HEK293T (cell line): ENCODE measurements around the gene DSG1.
A peak's percentile ranks its signal among the peaks of the same experiment; 100 is the strongest.
"Not testable (repeated sequence)": the region's sequence is repeated elsewhere in the genome, so short reads cannot be mapped to it uniquely, and the experiment has no call there.

Source experiments
- CTCF ChIA-PET: fragments of 350-600 bp; formaldehyde crosslinking; extraction: SDS; loops from one replicate; lab custom pipeline; 2021; ENCODE audit warnings: antibody characterized with exemption, inconsistent platforms; lab: Yijun Ruan, JAX
- POLR2A ChIA-PET: fragments of 350-600 bp; formaldehyde crosslinking; extraction: SDS; loops from one replicate; lab custom pipeline; 2020; ENCODE audit warnings: antibody characterized with exemption, inconsistent platforms; lab: Yijun Ruan, JAX
- DNase-seq: peaks from one replicate; pipeline ENCODE4 v3.0.0; 2012; ENCODE audit warnings: mixed read lengths; ENCODE audit errors: extremely low spot score
- ARNT ChIP-seq: fragments of 450-650 bp; IDR thresholded peaks from 2 replicates; pipeline ENCODE4 v1.6.1; 2017; ENCODE audit warnings: mild to moderate bottlenecking
- BHLHE40 ChIP-seq: fragments of 450-650 bp; IDR thresholded peaks from 2 replicates; pipeline ENCODE4 v1.6.1; 2016; ENCODE audit warnings: mild to moderate bottlenecking, moderate library complexity, borderline replicate concordance
- CTBP1 ChIP-seq: fragments of 450-650 bp; IDR thresholded peaks from 2 replicates; pipeline ENCODE4 v1.6.1; 2016; ENCODE audit warnings: borderline replicate concordance
- ELF4 ChIP-seq: fragments of 450-650 bp; IDR thresholded peaks from 2 replicates; pipeline ENCODE4 v1.6.1; 2017; ENCODE audit warnings: antibody characterized with exemption
- FOXA1 ChIP-seq: fragments of 450-650 bp; IDR thresholded peaks from 2 replicates; pipeline ENCODE4 v1.6.1; 2016; ENCODE audit warnings: mild to moderate bottlenecking
- FOXK2 ChIP-seq: fragments of 450-650 bp; IDR thresholded peaks from 2 replicates; pipeline ENCODE4 v1.6.1; 2016; ENCODE audit warnings: mild to moderate bottlenecking
- FOXM1 ChIP-seq: fragments of 450-650 bp; IDR thresholded peaks from 2 replicates; pipeline ENCODE4 v1.6.1; 2017; ENCODE audit warnings: mild to moderate bottlenecking, borderline replicate concordance
- HDGF ChIP-seq: fragments of 450-650 bp; IDR thresholded peaks from 2 replicates; pipeline ENCODE4 v1.6.1; 2017; ENCODE audit warnings: antibody characterized with exemption, borderline replicate concordance
- L3MBTL2 ChIP-seq: fragments of 450-650 bp; conservative IDR thresholded peaks from 2 replicates; pipeline ENCODE4 v1.6.1; 2016; ENCODE audit warnings: mild to moderate bottlenecking
- LEF1 ChIP-seq: fragments of 450-650 bp; IDR thresholded peaks from 2 replicates; pipeline ENCODE4 v1.6.1; 2017; ENCODE audit warnings: mild to moderate bottlenecking, borderline replicate concordance
- NFRKB ChIP-seq: fragments of 450-650 bp; IDR thresholded peaks from 2 replicates; pipeline ENCODE4 v1.6.1; 2016; ENCODE audit warnings: mild to moderate bottlenecking, moderate library complexity
- SP1 ChIP-seq: fragments of 450-650 bp; IDR thresholded peaks from 2 replicates; pipeline ENCODE4 v1.6.1; 2017
- SUZ12 ChIP-seq: fragments of 450-650 bp; IDR thresholded peaks from 2 replicates; pipeline ENCODE4 v1.6.1; 2016; ENCODE audit warnings: mild to moderate bottlenecking
- TARDBP ChIP-seq: fragments of 450-650 bp; IDR thresholded peaks from 2 replicates; pipeline ENCODE4 v1.6.1; 2016
- ZNF384 ChIP-seq: fragments of 450-650 bp; IDR thresholded peaks from 2 replicates; pipeline ENCODE4 v1.6.1; 2016
- TF ChIP-seq, protein P1 (sequence below): fragments of 450-650 bp; IDR thresholded peaks from 2 replicates; pipeline ENCODE4 v1.6.1; 2016

DSG1 gene

DNA sequence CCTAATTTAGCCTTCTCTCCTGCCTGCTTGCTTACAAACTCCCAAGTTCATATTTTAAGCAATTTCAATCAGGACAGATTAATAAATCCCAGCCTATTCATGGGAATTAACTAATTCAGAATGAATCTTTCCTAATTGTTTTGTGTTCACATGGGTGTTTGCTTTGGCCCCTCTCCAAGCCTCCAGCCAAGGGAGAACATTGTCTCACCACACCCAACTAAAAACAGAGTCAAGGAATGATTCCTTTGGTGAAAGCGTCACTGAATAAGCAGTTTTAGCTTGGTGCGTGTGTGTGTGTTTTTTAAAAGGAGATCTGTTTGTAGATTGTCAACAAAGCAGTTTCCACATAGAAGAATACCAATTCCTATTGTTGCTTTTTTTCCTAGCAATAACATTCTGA is 43.0 kb upstream of the DSG1 start:
- TF ChIP-seq FOXA1 (no peak), LEF1 (no peak), L3MBTL2 (no peak), ARNT (no peak), SP1 (no peak), ZNF384 (no peak), BHLHE40 (no peak)
- TF ChIP-seq, protein P1, sequence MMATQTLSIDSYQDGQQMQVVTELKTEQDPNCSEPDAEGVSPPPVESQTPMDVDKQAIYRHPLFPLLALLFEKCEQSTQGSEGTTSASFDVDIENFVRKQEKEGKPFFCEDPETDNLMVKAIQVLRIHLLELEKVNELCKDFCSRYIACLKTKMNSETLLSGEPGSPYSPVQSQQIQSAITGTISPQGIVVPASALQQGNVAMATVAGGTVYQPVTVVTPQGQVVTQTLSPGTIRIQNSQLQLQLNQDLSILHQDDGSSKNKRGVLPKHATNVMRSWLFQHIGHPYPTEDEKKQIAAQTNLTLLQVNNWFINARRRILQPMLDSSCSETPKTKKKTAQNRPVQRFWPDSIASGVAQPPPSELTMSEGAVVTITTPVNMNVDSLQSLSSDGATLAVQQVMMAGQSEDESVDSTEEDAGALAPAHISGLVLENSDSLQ: no peak
- ChIA-PET CTCF (interaction anchor here (0.6 to 1.3 kb wide), 5 partner anchors 9 to 274 kb away, joined by 3 to 5 read pairs (median 4); no protein-coding TSS in a partner anchor), POLR2A (no interaction called here)
- DNase-seq: peak; percentile 51

DNA sequence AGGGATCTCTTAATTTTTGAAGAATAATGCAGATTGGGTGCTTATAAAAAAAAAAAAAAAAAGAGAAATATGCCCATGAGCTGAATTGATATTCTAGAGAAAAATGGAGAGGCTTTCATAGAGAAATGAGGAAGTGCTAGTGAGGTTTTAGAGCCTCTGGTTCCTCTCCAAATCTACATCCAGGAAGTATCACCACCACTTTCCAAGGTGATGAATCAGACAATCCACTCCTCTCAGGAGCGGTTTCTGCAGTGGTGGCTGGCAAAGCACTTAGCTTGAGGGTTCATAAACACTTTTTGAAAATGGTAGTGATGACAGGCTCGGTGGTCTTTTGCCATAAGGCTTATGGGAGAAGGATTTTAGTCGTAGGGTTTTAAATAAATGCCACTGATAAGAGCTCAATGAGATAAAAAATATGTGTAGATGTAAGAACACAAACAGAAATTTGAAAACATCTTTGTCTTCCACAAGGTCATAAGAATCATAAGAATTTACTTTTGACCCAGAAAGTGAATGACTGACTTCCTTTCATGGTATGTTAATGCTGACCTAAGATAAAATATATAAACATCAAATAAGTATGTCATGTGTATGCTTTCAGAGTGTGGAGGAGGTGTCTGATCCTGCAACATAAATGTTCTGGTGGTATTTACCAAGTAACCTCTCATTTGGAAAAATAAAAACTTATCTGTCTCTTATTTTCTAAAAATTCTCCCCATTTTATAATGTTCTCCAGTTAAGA is 42.1 kb upstream of the DSG1 start:
- ChIA-PET CTCF (interaction anchor here (0.6 to 1.3 kb wide), 5 partner anchors 18 to 275 kb away, joined by 3 to 5 read pairs (median 4); no protein-coding TSS in a partner anchor), POLR2A (no interaction called here)
- DNase-seq: no peak
- no peak for TF ChIP-seq NFRKB
- no peak for TF ChIP-seq FOXM1
- TF ChIP-seq BHLHE40: no peak
- TF ChIP-seq ZNF384: no peak
- TF ChIP-seq TARDBP: no peak
- no peak for TF ChIP-seq L3MBTL2
- TF ChIP-seq SUZ12: no peak
- no peak for TF ChIP-seq LEF1
- no peak for TF ChIP-seq FOXA1

DNA sequence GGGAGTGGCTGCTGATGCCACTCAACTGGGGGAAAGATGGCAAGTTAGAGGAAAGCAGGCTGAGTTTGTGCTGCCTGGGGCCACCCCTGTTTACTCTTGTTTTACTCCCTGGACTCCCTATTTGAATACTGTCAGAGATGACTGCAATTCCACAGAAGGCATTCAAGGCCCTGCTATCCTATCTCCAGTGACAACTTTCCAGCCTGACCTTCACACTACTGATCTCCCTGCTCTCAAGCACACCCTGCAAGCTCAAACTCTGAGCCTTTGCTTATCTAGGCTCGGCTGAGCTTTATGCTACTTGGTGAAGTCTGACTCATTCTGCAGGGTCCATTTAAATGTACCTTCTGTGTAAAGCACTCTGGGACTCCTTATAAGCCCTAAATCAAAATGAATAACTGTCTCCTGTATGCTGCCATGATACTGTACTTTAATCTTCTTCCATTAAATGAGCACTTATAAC is 39.3 kb upstream of the DSG1 start:
- DNase-seq: no peak
- ChIA-PET POLR2A (interaction anchor here (1.0 to 1.2 kb wide), 3 partner anchors 9 to 238 kb away, joined by 4 read pairs; partner anchors contain the start of gene DSC3), CTCF (interaction anchor here (0.8 to 2.4 kb wide), 4 partner anchors 9 to 235 kb away, joined by 3 to 10 read pairs (median 6); no protein-coding TSS in a partner anchor)
- TF ChIP-seq TARDBP: no peak
- no peak for TF ChIP-seq FOXK2
- no peak for TF ChIP-seq LEF1
- no peak for TF ChIP-seq HDGF

DNA sequence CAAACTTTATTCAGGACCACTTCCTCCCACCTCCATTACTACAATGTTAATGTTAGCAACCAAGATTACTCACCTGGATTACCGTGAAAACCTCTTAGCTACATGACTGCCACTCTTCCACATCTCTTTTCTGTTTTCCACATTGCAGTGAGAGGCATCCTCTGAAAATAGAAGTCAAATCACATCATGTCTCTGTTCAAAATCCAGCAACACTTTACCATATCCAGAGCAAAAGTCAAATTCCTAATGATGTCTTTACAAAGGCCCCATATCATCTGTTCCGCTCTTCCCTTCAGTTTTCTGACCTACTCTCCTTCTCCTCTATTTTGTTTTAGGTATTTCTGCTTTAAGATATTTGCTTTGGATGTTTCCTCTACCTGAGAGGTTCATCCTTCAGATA is 37.5 kb upstream of the DSG1 start:
- DNase-seq: no peak
- CTCF ChIA-PET: no interaction called here
- TF ChIP-seq CTBP1 (no peak), FOXM1 (no peak), SP1 (no peak), LEF1 (no peak)
- TF ChIP-seq, protein P1: no peak
- POLR2A ChIA-PET: no interaction called here

DNA sequence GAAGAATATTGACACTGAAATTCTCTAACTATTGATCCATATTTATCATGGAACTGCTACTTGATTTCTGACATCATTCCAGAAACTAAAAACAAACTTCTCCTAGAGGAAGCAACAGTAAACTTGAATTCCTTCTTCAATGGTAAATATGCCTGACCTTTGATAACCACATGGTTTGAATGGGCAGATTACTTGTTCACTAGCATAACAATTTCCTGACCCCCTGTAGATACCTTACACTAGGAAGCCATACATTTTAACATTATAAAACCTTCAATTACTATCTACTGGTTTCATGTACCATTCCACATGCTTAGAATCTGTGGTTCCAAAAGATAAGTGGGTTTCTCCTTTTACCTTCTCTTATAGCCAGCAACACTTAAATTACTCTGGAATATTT is 36.5 kb upstream of the DSG1 start:
- TF ChIP-seq SP1 (no peak), ARNT (no peak), FOXM1 (no peak), CTBP1 (no peak), TARDBP (no peak), ELF4 (no peak), LEF1 (no peak), SUZ12 (no peak), FOXK2 (no peak), ZNF384 (no peak), NFRKB (no peak), BHLHE40 (no peak)
- TF ChIP-seq, protein P1: no peak
- CTCF ChIA-PET: no interaction called here
- POLR2A ChIA-PET: no interaction called here
- no peak for DNase-seq

DNA sequence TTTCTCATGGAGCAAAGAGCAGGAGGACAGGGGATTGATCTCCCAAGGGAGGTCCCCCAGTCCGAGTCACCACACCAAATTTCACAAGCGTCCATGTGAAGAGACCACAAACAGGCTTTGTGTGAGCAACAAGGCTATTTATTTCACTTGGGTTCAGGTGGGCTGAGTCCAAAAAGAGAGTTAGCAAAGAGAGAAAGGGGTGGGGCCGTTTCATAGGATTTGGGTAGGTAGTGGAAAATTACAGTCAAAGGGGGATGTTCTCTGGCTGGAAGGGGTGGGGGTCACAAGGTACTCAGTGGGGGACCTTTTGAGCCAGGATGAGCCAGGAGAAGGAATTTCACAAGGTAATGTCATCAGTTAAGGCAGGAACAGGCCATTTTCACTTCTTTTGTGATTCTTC is 28.5 kb upstream of the DSG1 start:
- DNase-seq, CTCF ChIA-PET, POLR2A ChIA-PET: not testable (repeated sequence)

DNA sequence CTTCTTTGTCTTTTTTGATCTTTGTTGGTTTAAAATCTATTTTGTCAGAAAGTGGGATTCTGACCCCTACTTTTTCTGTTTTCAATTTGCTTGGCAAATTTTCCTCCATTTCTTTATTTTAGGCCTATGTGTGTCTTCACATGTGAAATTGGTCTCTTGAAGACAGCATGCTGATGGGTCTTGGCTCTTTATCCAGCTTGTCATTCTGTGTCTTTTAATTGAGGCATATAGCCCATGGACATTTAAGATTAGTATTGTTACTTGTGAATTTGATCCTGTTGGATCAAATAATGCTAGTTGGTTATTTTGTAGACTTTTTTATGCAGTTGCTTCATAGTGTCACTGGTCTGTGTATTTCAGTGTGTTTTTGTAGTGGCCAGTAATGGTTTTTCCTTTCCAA is 26.3 kb upstream of the DSG1 start:
- CTCF ChIA-PET: interaction anchor here (0.6 kb wide), 1 partner anchor 251 kb away, joined by 3 read pairs; no protein-coding TSS in a partner anchor
- TF ChIP-seq ZNF384 (no peak), L3MBTL2 (no peak), ARNT (no peak), CTBP1 (no peak), LEF1 (no peak), SUZ12 (no peak), ELF4 (no peak), TARDBP (no peak)
- TF ChIP-seq, protein P1: no peak
- DNase-seq: no peak
- POLR2A ChIA-PET: no interaction called here
